Stimulated activated CD4-positive, alpha-beta T cell treated with anti-CD3 and anti-CD28 coated beads, Interleukin-2, amount 100 ng/mL, for 24 hours (primary cell): ENCODE results near the gene SLC35G2.
"Not testable (repeated sequence)": the region's sequence is repeated elsewhere in the genome, so short reads cannot be mapped to it uniquely, and the experiment has no call there.

Experiments used
- DNase-seq, 2 donors: peaks; one replicate each; pipeline ENCODE4 v3.0.0-alpha.2; 2020

SLC35G2 gene

DNA sequence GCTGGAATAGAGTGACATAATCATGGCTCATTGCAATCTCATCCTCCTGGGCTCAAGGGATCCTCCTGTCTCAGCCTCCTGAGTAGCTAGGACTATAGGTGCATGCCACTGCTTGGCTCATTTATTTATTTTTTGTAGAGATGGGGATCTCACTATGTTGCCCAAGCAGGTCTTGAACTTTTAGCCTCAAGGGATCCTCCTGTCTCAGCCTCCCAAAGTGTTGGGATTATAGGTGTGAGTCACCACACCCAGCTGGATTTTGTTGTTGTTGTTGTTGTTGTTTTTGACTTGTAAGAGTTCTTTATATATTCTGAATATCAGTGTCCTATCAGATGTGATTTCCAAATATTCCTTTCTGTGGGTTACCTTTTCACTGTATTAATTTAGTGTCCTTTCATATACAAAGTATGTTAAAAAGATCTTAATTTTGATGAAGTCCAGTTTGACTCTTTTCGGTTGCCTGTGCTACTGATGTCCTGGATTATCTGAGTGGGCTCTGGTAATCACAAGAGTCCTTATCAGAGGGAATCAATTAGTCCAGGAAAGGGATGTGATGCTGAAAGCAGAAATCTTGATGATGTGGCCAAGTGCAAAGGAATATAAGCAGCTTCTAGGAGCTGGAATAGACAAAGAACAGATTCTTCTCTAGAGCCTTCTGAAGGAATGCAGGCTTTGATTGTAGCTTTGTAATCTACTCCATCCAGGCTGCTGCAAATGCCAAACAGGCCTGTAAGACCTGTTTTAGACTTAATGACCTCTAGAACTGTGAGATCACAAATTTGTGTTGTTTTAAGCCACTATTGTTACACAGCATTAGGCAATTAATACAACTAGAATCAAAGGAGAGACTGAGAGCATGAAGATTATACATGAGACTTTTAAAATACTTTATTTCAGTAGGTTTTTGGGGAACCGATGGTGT, 73.3 kb downstream of the SLC35G2 start:
- DNase-seq, result no peak

DNA sequence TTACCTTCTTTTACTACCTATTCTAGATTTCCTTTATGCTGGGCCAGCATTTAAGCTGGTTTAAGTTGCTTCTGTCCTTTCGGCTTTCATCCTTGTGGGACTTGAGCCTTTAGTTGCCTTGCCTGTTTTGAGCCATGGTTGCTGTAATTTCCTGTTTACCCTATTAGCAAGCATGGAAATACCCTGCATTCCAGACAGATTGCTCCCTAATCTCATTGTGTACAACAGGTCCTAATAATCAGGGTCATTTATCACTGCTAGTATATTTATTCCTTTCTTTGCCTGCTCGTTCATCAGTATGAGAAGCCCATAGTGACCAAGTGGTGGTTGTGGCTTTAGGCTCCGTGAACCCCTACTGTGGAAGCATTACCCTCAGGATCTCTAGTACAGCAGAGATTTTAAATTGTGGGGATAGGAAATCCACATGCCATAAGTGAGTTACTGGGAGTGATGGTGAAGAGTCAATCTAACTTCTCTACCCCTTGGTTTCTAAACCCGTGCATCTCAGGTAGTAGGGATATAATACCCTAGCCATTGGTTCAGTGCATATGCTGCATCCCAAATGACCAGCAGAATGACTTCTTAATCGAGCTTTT, 75.0 kb downstream of the SLC35G2 start:
- DNase-seq, result no peak

DNA sequence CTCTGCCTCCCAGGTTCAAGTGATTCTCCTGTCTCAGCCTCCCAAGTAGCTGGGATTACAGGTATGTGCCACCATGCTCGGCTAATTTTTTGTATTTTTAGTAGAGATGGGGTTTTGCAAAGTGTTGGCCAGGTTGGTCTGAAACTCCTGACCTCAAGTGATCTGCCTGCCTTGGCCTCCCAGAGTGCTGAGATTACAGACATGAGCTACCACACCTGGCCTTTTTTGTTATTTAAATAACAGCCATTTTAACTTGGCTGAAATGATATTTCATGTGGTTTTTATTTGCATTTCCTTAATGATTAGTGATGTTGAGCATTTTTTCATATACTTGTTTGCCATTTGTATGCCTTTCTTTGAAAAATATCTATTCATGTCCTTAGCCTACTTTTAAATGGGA, 78.2 kb downstream of the SLC35G2 start:
- DNase-seq, result not testable (repeated sequence)

DNA sequence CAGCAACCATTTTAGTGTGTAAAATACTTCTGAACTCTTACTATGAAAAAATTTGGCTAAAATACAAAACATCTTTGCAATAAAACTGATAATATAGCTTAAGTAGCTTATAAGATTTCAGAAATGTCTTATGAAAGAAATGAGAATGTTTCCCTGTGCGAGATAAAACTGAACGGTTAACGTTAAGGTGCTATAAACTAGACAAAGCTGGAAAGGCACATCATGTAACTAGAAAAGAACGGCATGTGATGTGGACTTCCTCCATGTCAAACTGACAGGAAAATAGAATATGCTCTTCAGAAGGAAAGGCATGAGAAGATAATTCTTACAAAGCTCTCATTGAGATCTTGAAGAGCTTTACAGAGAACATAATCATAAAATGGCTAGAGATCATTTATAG, 79.6 kb downstream of the SLC35G2 start:
- DNase-seq, result no peak

DNA sequence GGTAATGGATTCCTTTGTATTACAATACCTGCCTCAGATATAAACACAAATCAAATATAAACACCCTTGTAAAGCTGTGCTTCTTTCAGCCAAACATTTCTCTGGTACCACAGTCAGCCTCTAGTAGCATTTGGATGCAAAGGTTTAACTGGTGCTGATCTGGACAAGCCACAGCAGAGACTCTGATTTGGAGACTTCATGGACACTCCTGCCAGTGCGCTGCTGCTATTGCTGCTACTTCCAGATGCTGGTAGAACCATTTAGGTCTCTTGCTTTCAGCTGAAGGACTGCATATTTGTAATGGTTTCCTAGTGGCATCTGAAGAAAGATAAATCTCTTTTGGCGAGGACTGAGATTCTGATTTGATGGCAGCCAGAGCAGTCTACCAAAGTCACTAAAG, 80.0 kb downstream of the SLC35G2 start:
- no peak for DNase-seq

DNA sequence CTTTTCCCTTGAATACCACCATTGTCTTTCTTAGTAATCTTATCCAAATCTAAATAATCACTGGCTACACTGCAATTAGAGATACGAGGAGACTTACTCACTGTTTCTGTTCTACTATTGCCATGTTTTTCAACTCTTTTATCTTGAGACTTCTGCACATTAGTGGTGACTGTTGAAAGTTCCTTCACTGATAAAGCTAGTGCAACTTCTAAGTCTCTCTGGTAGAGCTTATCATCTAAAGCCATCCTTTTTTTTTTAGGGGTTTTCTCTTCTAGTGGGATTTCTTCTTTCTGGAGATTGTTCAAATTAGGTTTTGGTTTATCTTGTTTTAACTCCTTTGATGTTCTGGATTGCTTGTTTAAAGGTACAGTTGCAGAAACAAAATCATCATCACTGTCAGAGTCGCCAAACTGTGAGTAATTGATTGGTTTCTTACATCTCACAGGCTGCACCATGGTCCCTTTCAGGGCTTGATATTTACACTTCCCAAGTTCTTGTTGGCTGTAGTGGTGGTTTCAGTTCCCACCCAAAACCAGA, 80.8 kb downstream of the SLC35G2 start:
- no peak for DNase-seq

DNA sequence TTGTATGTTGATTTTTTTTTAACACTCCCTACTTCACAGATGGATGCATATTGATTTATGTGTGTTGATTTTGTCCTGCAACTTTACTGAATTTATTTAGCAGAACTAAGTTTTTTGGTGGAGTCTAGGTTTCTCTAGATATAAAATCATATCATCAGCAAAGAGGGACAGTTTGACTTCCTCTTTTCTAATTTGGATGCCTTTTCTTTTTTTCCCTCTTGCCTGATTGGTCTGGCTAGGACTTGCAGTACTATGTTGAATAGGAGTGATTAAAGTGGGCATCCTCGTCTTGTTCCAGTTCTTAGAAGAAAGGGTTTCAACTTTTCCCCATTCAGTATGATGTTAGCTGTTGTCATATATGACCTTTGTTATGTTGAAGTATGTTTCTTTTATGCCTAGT, 81.8 kb downstream of the SLC35G2 start:
- DNase-seq, result not testable (repeated sequence)

DNA sequence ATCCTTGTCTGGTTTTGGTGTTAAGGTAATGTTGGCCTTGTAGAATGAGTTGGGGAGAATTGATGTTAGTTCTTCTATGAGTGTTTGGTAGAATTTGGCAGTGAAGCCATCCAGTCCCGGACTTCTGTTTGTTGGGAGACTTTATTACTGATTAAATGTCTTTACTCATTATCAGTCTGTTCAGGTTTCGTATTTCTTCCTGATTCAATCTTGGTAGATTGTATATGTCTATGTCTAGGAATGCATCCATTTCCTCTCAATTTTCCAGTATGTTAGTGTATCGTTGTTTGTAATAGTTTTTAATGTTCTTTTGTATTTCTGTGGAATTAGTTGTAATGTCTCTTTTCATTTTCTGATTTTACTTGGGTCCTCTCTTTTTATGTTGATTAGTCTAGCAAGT, 82.5 kb downstream of the SLC35G2 start:
- no peak for DNase-seq

DNA sequence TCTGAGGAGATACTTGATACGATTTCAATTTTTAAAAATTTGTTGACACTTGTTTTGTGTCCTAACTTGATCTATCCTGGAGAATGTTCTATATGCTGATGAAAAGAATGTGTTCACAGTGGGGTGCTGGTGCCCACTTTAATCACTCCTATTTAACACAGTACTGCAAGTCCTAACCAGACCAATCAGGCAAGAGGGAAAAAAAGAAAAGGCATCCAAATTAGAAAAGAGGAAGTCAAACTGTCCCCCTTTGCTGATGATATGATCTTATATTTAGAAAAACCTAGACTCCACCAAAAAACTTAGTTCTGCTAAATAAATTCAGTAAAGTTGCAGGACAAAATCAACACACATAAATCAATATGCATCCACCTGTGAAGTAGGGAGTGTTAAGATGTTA, 83.6 kb downstream of the SLC35G2 start:
- DNase-seq, result not testable (repeated sequence)

- DNase-seq, result no peak
Measured at GRCh38 chr3:136903899-136904298, 85.0 kb downstream of the SLC35G2 start.

DNA sequence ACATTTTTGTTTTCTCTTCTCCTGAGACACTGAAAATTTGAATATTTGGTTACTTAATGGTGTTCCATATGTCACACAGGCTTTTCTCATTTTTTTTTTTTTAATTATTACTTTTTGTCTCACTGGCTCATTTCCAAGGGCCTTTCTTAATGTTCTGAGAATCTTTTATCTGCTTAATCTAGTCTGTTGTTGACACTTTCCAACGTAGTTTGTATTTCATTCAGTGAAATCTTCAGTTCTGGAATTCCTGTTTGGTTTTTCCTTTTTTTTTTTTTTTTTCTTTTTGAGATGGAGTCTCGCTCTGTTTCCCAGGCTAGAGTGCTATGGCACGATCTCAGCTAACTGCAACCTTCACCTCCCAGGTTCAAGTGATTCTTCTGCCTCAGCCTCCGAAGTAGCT, 85.8 kb downstream of the SLC35G2 start:
- no peak for DNase-seq
